HG03095 (cell line): ENCODE results near the gene SRSF5.
"Not testable (repeated sequence)": the region's sequence is repeated elsewhere in the genome, so short reads cannot be mapped to it uniquely, and the experiment has no call there.

Source experiments
- ATAC-seq: cut with Tn5 transposase; IDR thresholded peaks from one replicate; pipeline ENCODE4 v1.9.1; 2021; ENCODE audit warnings: moderate library complexity; ENCODE audit not compliant: unreplicated experiment

Gene SRSF5

DNA sequence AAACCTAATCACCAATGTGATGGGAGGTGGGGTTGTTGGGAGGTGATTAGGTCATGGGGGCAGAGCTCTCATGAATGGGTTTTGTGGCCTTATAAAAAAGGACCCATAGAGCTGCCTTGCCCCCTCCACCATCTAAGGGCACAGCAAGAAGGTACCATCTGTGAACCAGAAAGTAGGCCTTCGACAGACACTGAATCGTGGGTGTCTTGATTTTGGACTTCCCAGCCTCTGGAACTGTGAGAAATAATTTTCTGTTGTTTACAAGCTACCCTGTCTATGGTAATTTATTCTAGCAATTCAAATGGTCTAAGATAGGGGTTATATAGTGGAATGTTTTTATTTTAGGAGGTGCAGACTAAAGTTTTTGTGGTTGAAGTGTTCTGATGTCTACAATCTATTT is 38.0 kb downstream of the SRSF5 start:
- no peak for ATAC-seq

DNA sequence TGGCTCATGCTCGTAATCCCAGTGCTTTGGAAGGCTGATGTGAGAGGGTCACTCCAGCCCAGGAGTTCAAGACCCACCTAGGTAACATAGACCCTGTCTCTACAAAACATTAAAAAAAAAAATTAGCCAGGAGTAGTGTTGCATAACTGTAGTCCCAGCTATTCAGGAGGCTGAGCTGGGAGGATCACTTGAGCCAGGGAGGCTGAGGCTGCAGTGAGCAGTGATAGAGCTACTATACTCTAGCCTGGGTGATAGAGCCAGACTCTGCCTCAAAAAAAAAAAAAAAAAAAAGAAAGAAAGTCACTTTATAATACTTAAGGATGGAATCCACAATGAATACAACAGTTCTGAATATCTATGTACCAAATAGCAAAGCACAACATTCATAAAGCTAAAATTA is 40.2 kb downstream of the SRSF5 start:
- no peak for ATAC-seq

DNA sequence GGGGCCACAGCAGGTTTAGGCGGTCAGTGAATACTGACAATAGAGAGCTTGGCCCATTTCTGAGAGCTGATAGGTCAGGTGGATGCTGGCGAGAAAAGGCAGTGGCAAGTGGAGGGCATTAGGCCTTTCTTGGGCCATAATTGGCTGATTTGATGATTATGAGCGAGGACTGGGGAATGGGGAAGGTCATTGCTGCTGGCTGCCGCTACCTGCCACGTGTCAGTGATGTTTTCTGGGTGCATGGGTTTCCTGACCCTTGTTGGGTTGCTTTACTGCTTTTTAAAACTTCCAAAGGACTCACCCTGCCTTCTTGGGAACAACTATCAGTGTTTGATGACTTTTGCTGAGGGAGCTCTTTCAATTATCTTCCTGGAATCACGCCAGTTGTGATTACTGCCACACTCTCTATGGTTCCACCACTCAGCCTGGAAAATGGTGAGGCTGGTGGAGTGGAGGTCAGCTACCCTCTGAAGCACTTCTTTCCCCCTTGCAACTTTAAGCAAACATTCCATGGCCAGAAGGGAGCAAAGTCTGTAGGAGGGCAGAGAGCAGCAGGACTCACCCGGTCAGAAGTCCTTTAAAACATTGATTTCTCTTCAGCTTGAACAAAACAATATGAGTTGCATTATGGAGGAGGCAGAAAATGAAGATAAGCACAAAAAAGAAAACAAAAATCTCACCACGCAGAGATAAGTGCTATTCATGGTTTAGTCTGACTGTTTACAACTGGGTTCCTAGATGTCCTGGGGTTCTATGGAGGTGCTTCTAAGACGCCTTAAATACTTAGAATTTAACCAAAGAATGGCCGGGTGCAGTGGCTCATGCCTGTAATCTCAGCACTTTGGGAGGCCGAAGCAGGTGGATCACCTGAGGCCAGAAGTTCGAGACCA is 42.2 kb downstream of the SRSF5 start:
- ATAC-seq, result no peak

DNA sequence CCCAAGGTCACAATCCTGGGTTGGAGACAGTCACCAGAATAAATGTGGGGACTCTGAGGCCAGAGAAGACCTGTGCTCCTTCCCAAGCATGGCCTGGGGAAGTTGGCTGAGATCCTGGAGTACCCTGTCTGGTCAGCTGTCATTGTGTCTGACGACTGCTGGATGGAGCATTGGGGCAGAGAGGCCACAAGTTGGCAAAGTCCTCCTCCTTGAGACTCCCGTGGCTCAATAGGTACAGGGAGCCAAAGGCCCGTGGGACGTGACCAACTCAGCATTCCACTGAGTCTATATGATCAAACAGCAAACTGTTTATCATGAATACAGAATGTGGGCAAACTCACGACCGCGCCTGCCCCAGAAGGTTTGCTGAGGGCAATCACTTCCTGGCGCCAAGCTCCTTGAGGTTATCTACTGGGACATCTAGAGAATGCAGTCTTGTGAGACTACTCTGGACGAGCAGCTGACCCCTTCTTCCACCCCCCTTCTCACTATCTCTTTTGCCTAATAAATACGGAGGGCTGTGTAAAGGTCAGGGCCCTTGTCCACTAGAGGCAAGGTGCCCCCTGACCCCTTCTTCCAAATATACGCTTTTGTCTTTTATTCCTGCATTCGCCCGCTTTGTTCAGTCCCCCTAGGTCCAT is 44.4 kb downstream of the SRSF5 start:
- ATAC-seq, result no peak

DNA sequence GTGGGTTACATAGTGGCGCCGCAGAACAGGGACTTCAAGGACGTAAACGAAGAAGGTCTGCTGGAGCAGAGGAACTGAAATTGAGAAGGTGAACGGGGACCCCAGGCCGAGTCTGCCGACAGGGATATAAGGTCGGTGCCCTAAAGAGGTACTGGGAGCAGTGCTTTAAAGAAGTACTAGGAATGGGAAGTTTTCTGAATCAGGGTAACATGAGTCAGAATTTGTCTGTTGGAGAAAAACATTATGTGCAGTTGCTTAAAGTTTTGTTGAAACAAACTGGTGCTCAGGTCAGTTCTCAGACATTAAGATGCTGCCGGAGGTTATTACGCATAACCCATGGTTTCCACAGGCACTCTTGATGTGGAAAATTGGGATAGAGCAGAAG is 44.9 kb downstream of the SRSF5 start:
- ATAC-seq, result no peak

DNA sequence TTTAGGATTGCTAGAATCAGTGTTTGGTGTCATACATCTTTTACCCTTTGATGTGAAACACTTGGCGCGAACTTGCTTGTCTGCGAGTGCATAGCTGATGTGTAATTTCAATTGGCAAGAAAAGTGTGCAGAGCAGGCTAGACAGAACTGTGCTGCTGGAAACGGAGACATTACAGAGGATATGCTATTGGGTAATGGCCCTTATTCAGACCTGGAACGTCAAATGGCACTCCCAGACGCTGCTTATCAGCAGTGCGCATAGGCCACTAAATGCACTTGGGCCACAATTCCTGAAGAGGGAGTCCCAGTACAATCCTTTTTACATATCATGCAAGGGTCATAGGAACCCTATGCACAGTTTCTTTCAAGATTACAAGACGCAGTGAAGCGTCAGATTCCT is 45.8 kb downstream of the SRSF5 start:
- no peak for ATAC-seq

DNA sequence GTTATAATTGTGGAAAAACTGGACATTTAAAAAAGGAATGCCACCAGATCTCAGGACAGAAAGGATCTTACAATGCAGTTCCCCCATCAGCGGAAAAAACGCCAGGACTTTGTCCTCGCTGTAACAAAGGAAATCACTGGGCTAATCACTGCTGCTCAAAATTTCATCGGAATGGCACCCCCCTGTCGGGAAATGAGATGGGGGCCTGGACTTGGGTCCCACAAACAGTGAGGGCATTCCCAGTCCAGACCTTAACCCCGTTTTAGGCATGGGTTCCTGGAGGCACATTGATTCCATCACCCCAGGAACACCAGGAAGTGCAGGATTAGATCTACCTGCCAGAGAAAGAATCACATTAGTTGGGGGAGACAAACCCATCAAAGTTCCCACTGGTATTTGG is 46.4 kb downstream of the SRSF5 start:
- not testable (repeated sequence) for ATAC-seq

DNA sequence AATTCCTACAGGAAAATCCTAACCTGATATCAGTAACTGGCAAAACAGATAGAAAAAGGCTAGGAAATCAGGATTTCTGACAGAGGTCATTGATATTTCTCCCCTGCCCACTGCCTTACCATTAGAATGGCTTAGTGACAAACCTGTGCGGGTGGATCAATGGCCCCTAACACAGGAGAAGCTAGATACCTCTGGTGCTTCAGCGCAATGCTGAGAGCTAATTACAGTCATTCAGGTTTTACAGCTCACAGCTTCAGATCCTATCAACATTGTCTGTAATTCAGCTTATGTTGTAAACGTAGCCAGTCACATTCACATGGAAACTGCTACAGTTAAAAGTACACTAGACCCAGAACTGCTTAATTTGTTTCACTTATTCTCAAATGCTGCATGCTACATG is 47.5 kb downstream of the SRSF5 start:
- no peak for ATAC-seq

DNA sequence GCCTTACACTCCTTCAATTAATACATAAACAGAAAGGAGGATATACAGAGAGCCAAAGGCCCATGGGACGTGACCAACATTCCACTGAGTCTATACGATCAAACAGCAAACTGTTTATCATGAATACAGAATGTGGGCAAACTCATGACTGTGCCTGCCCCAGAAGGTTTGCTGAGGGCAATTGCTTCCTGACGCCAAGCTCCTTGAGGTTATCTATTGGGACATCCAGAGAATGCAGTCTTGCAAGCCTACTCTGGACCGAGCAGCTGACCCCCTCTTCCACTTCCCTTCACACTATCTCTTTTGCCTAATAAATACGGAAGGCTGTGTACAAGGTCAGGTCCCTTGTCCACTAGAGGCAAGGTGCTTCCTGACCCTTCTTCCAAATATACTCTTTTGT is 48.6 kb downstream of the SRSF5 start:
- no peak for ATAC-seq

DNA sequence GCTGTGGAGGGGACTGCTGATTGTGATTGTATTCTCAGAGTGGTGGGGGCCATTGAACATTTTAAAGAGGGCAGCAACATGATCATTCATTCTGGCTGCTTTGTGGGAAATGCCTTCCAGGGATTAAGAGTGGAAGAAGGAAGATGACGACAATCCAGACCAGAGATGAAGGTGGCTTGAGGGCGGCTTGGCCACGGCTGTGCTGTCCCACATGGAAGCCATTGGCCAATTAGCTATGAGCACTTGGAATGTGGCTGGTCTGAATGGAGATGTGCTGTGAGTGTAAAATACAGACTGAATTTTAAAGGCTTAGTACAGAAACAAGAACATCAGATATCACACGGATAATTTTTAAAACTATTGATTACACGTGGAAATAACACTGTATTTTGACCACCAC is 49.3 kb downstream of the SRSF5 start:
- ATAC-seq, result no peak

DNA sequence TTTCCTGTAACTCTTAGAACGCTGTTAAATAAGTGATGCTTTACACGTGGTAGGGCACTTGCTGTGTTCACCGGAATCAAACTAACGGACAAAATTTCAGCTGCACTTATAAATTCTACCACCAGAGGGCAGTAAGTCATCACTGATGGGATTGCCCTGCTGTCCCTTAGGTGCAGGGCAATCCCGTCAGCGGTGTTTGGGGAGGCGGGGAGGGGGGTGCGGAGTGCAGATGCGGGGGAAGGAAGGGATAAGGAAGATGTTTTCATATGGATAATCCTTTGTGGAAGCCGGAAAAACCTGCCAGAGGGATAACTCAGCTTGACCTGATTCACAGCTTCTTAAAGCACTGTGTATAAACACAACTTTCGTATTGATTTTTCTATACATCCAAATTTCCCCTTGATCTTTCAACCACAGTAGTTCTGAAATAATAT is 51.8 kb downstream of the SRSF5 start:
- ATAC-seq, result no peak

DNA sequence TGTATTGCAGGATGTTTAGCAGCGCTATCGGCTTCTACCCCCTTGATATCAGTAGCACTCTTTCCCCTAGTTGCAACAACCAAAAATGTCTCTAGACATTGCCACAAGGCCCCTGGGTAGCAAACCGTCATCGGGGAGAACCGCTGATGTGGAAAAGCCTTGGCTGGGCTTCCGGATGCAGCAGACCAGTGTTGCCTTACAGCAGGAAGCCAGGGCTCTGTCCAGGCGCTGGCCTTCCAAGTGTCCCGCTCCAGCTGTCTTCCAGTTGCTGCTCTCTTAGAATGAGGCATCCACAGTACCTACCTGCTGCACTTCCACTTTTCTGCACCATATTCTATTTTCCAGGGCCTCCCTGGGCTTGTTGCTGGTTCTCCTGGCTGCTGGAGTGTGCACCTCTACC is 52.7 kb downstream of the SRSF5 start:
- no peak for ATAC-seq

DNA sequence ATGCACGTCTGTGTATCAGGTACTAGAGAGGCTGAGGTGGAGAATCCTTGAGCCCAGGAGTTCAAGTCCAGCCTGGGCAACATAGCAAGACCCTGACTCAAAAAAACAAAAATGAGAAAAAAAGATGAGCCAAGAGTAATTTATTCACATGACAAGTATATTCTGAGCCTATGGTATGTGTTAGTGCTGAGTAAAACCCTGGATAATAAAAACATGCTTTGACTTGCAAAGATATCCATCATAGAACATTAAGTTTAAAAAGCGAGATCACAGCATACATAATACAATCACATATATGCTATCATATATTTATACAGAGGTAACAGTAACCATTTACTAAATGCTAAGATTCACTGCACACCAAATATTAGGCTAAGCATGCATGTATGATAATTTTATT is 54.0 kb downstream of the SRSF5 start:
- ATAC-seq, result no peak
